GM19395 (cell line): ENCODE data around the gene HOXB4.

Source experiments
- ATAC-seq: cut with Tn5 transposase; IDR thresholded peaks from one replicate; pipeline ENCODE4 v1.9.1; 2021; ENCODE audit warnings: mild to moderate bottlenecking, moderate library complexity; ENCODE audit not compliant: unreplicated experiment

The HOXB4 gene

GRCh38 chr17:48615047-48615962 is 37.2 kb upstream of the HOXB4 start, which contains the start of gene HOXB8:
Gene HOXB8 (minus strand): TSS chr17:48615292. CDS start chr17:48614704, 588 bp downstream.
- no peak for ATAC-seq

- ATAC-seq = no peak
Measured at GRCh38 chr17:48613862-48614694, 35.9 kb upstream of the HOXB4 start.

- no peak for ATAC-seq
Measured at GRCh38 chr17:48612854-48613691, 34.9 kb upstream of the HOXB4 start.

GRCh38 chr17:48612456-48612853 is 34.3 kb upstream of the HOXB4 start:
- ATAC-seq = no peak

GRCh38 chr17:48611681-48612455 is 33.7 kb upstream of the HOXB4 start:
- ATAC-seq = no peak

GRCh38 chr17:48611213-48611612 is 33.1 kb upstream of the HOXB4 start:
- ATAC-seq = no peak

- no peak for ATAC-seq
Measured at GRCh38 chr17:48610282-48611211, 32.4 kb upstream of the HOXB4 start, which contains the start of gene HOXB7. Gene HOXB7 (minus strand): TSS chr17:48611017. CDS start chr17:48610918, 99 bp downstream.

- ATAC-seq = no peak
Measured at GRCh38 chr17:48609759-48610281, 31.7 kb upstream of the HOXB4 start.

GRCh38 chr17:48609033-48609432 is 30.9 kb upstream of the HOXB4 start:
- ATAC-seq = no peak

- ATAC-seq = no peak
Measured at GRCh38 chr17:48608494-48608834, 30.3 kb upstream of the HOXB4 start.

GRCh38 chr17:48606892-48607614 is 28.9 kb upstream of the HOXB4 start:
- ATAC-seq = no peak

- ATAC-seq = no peak
Measured at GRCh38 chr17:48605991-48606891, 28.1 kb upstream of the HOXB4 start.

GRCh38 chr17:48605409-48605919 is 27.3 kb upstream of the HOXB4 start:
- ATAC-seq = no peak

- no peak for ATAC-seq
Measured at GRCh38 chr17:48604770-48605329, 26.7 kb upstream of the HOXB4 start, which contains the start of gene HOXB6. Gene HOXB6 (minus strand): TSS chr17:48604986. CDS start chr17:48598150, 6,836 bp downstream.

- no peak for ATAC-seq
Measured at GRCh38 chr17:48603959-48604769, 26.0 kb upstream of the HOXB4 start.
